BE2C (cell line): ENCODE measurements around the gene ZCCHC13.

Source experiments
- DNase-seq: peaks from one replicate; pipeline ENCODE4 v3.0.0-alpha.2; 2020
- H3K27me3 ChIP-seq: fragments of 250-450 bp; sonication (Bioruptor Pico); 2 replicates; pipeline ENCODE4 v1.5.1; 2020; ENCODE audit warnings: mild to moderate bottlenecking
- H3K36me3 ChIP-seq: fragments of 250-450 bp; sonication (Bioruptor Pico); 2 replicates; pipeline ENCODE4 v1.5.1; 2020; ENCODE audit warnings: mild to moderate bottlenecking
- H3K4me1 ChIP-seq: fragments of 250-450 bp; sonication (Bioruptor Pico); 2 replicates; pipeline ENCODE4 v1.5.1; 2020
- H3K4me3 ChIP-seq: 2 replicates; pipeline ENCODE4 v1.5.1; 2011; ENCODE audit warnings: low read depth, low read length
- H3K9me3 ChIP-seq: fragments of 250-450 bp; sonication (Bioruptor Pico); 2 replicates; pipeline ENCODE4 v1.5.1; 2020
- CTCF ChIP-seq: IDR thresholded peaks from 2 replicates; pipeline ENCODE4 v1.5.1; 2012; ENCODE audit warnings: mild to moderate bottlenecking, low read depth, low read length

The ZCCHC13 gene

GRCh38 chrX:74274516-74274915 lies 29.5 kb upstream of the ZCCHC13 start:
- no peaks in the 10 kb centered on the region for H3K27me3 ChIP-seq
- no peak overlapping the region for H3K4me3 ChIP-seq
- no peaks in the 10 kb centered on the region for H3K4me1 ChIP-seq
- H3K9me3 ChIP-seq: no peaks in the 10 kb centered on the region
- peaks cover 15% of the 10 kb centered on the region for H3K36me3 ChIP-seq
- no peak for TF ChIP-seq CTCF
- DNase-seq: no peak

- Histone ChIP-seq H3K4me1 (no peaks in the 10 kb centered on the region), H3K27me3 (no peaks in the 10 kb centered on the region), H3K9me3 (no peaks in the 10 kb centered on the region), H3K36me3 (peaks cover 27% of the 10 kb centered on the region), H3K4me3 (no peak overlapping the region)
- no peak for DNase-seq
- no peak for TF ChIP-seq CTCF
These were observed 26.7 kb upstream of the ZCCHC13 start for GRCh38 chrX:74277320-74277719.

- Histone ChIP-seq H3K27me3 (no peaks in the 10 kb centered on the region), H3K36me3 (peaks cover 27% of the 10 kb centered on the region)
- TF ChIP-seq CTCF: no peak
These were observed 26.1 kb upstream of the ZCCHC13 start for GRCh38 chrX:74277846-74278245.

GRCh38 chrX:74280759-74281158 lies 23.2 kb upstream of the ZCCHC13 start:
- DNase-seq: no peak

More at GRCh38 chrX:74277846-74278245, 26.1 kb upstream of the ZCCHC13 start:
- no peaks in the 10 kb centered on the region for H3K9me3 ChIP-seq
- DNase-seq: no peak
- H3K4me1 ChIP-seq: no peaks in the 10 kb centered on the region
- H3K4me3 ChIP-seq: no peak overlapping the region

GRCh38 chrX:74284391-74284952 lies 19.5 kb upstream of the ZCCHC13 start:
- Histone ChIP-seq H3K9me3 (no peaks in the 10 kb centered on the region), H3K4me3 (no peak overlapping the region), H3K27me3 (no peaks in the 10 kb centered on the region), H3K4me1 (no peaks in the 10 kb centered on the region), H3K36me3 (peaks cover 26% of the 10 kb centered on the region)
- TF ChIP-seq CTCF: no peak
- DNase-seq: no peak

More at GRCh38 chrX:74280759-74281158, 23.2 kb upstream of the ZCCHC13 start:
- peaks cover 23% of the 10 kb centered on the region for H3K36me3 ChIP-seq
- H3K4me3 ChIP-seq: no peak overlapping the region
- H3K4me1 ChIP-seq: no peaks in the 10 kb centered on the region
- H3K9me3 ChIP-seq: no peaks in the 10 kb centered on the region
- H3K27me3 ChIP-seq: no peaks in the 10 kb centered on the region
- TF ChIP-seq CTCF: no peak

GRCh38 chrX:74286950-74287740 lies 16.8 kb upstream of the ZCCHC13 start:
- Histone ChIP-seq H3K4me1 (no peaks in the 10 kb centered on the region), H3K27me3 (no peaks in the 10 kb centered on the region), H3K4me3 (no peak overlapping the region), H3K36me3 (peaks cover 16% of the 10 kb centered on the region), H3K9me3 (no peaks in the 10 kb centered on the region)
- no peak for DNase-seq
- no peak for TF ChIP-seq CTCF
